Left lung (tissue), 10 donors: ENCODE results near the gene TPSD1. TPM values are rescaled to one million over a fixed set of nuclear protein-coding genes. Genes with fewer than 3 reads are reported as not detected.

Experiments used
- ATAC-seq: fragments of 200-7000 bp; cut with Tn5 transposase; one replicate; pipeline ENCODE4 v1.9.1; 2020; ENCODE audit warnings: moderate library complexity
- DNase-seq, 4 donors: peaks; one replicate each; pipeline ENCODE4 v3.0.0-alpha.2; 2013 to 2020
- H3K27ac ChIP-seq, 2 donors: fragments of 200-600 bp; sonication (generic) in 1 of 2; one replicate each; pipeline versions ENCODE4 v1.5.0 to v1.8.0; 2020 to 2021
- H3K27me3 ChIP-seq, 2 donors: fragments of 200-600 bp; sonication (generic) in 1 of 2; one replicate each; pipeline versions ENCODE4 v1.5.0 to v1.8.0; 2020 to 2021
- H3K36me3 ChIP-seq, 2 donors: fragments of 200-600 bp; sonication (generic) in 1 of 2; one replicate each; pipeline versions ENCODE4 v1.5.0 to v1.8.0; 2020 to 2021
- H3K4me1 ChIP-seq, 2 donors: fragments of 200-600 bp; one replicate each; pipeline ENCODE4 v1.8.0; 2021
- H3K4me3 ChIP-seq, 2 donors: fragments of 200-600 bp; sonication (generic) in 1 of 2; one replicate each; pipeline versions ENCODE4 v1.5.0 to v1.8.0; 2020 to 2021; ENCODE audit warnings: mild to moderate bottlenecking in 1 of 2
- H3K9me3 ChIP-seq, 2 donors: fragments of 200-600 bp; sonication (generic) in 1 of 2; one replicate each; pipeline versions ENCODE4 v1.5.0 to v1.8.0; 2020 to 2021
- CTCF ChIP-seq, 2 donors: fragments of 200-600 bp; sonication (generic) in 1 of 2; IDR thresholded peaks; one replicate each; pipeline versions ENCODE4 v1.5.0 to v1.8.0; 2021; ENCODE audit warnings: antibody characterized with exemption in 2 of 2
- intact Hi-C, 2 donors: fragments of 100-400 bp; cut with DNase I; formaldehyde crosslinking; loops; one replicate each; pipeline versions ENCODE4 v1.11.2 to v1.14.2; 2022
- polyA plus RNA-seq, 6 donors: library from polyadenylated mRNA; unstranded; fragments of 120-200 nt; gene quantifications; one replicate each; pipeline ENCODE4 v1.2.1, GENCODE V29; 2013; ENCODE audit not compliant: insufficient read length in 6 of 6
- total RNA-seq, 2 donors: library from RNA; stranded (reverse); fragmentation: NEBNext Ultra II Directional; extraction: Animal tissue kit (Norgen Biotek cat#: 25700); gene quantifications; one replicate each; pipeline ENCODE4 v1.2.1, GENCODE V29; 2021
- donor health status: DM: no; HTN: yes; CAD: no.
- donor health status: DM: no; HTN: no; CAD: no.

The TPSD1 gene
- total and polyA plus RNA-seq, 8 donors, result 0.37 TPM; not detected in 7

- Histone ChIP-seq H3K9me3 (no peaks in the 10 kb centered on the region), H3K36me3 (no peaks in the 10 kb centered on the region), H3K27ac (no peak overlapping the region), H3K4me3 (no peak overlapping the region), H3K27me3 (peaks cover 24 to 95% of the 10 kb centered on the region in 2 donors), H3K4me1 (no peaks in the 10 kb centered on the region)
- TF ChIP-seq CTCF (IDR thresholded peaks at IDR 0.05), result no peak
- intact Hi-C loops, result no loop called here
- DNase-seq, result no peak
- ATAC-seq, result no peak
Measured at GRCh38 chr16:1285669-1286512, 30.0 kb downstream of the TPSD1 start.

- no peak for TF ChIP-seq CTCF (IDR thresholded peaks at IDR 0.05)
- H3K4me3 ChIP-seq, result no peak overlapping the region
- ATAC-seq (no peak), DNase-seq (no peak)
- no peaks in the 10 kb centered on the region for H3K4me1 ChIP-seq
- H3K9me3 ChIP-seq, result no peaks in the 10 kb centered on the region
- H3K27ac ChIP-seq, result no peak overlapping the region
- peaks cover 24 to 95% of the 10 kb centered on the region in 2 donors for H3K27me3 ChIP-seq
- H3K36me3 ChIP-seq, result no peaks in the 10 kb centered on the region
- intact Hi-C loops, result no loop called here
Measured at GRCh38 chr16:1286513-1287094, 30.7 kb downstream of the TPSD1 start.

GRCh38 chr16:1287982-1288670 is 32.3 kb downstream of the TPSD1 start:
- Histone ChIP-seq H3K27me3 (peaks cover 24 to 92% of the 10 kb centered on the region in 2 donors), H3K9me3 (no peaks in the 10 kb centered on the region), H3K36me3 (no peaks in the 10 kb centered on the region), H3K4me1 (no peaks in the 10 kb centered on the region), H3K27ac (no peak overlapping the region), H3K4me3 (no peak overlapping the region)
- ATAC-seq, result no peak
- TF ChIP-seq CTCF (IDR thresholded peaks at IDR 0.05), result no peak
- intact Hi-C loops, result no loop called here
- no peak for DNase-seq

GRCh38 chr16:1288813-1289476 is 33.1 kb downstream of the TPSD1 start:
- no peaks in the 10 kb centered on the region for H3K4me1 ChIP-seq
- no peaks in the 10 kb centered on the region for H3K9me3 ChIP-seq
- H3K4me3 ChIP-seq, result no peak overlapping the region
- TF ChIP-seq CTCF (IDR thresholded peaks at IDR 0.05), result no peak
- H3K27me3 ChIP-seq, result peaks cover 24 to 92% of the 10 kb centered on the region in 2 donors
- no peak for ATAC-seq
- DNase-seq, result no peak
- H3K36me3 ChIP-seq, result no peaks in the 10 kb centered on the region
- intact Hi-C loops, result no loop called here
- H3K27ac ChIP-seq, result no peak overlapping the region
